CD4-positive, alpha-beta memory T cell (primary cell): ENCODE results near the gene UBASH3A. TPM values are rescaled to one million over a fixed set of nuclear protein-coding genes. Genes with fewer than 3 reads are reported as not detected.
A peak's percentile ranks its signal among the peaks of the same experiment; 100 is the strongest.

Experiments
- CTCF ChIA-PET: fragments of 350-600 bp; sonication (Branson Sonifier 250); formaldehyde crosslinking; loops from one replicate; lab custom pipeline; 2021; ENCODE audit warnings: inconsistent platforms; ENCODE audit not compliant: partially characterized antibody; lab: Charles Lee
- POLR2A ChIA-PET: fragments of 350-600 bp; sonication (Branson Sonifier 250); formaldehyde crosslinking; loops from one replicate; lab custom pipeline; 2021; ENCODE audit not compliant: partially characterized antibody; lab: Charles Lee
- DNase-seq, 5 donors: peaks; one replicate each; pipeline versions ENCODE4 v3.0.0 to v3.0.0-alpha.2; 2020 to 2022; ENCODE audit warnings: mixed read lengths in 1 of 5
- H3K27ac ChIP-seq: one replicate; pipeline ENCODE4 v1.7.0; 2013; ENCODE audit warnings: low read depth, low read length
- H3K27me3 ChIP-seq: 2 replicates; pipeline ENCODE4 v1.7.0; 2013; ENCODE audit warnings: mild to moderate bottlenecking, low read length, moderate library complexity; ENCODE audit not compliant: insufficient read depth
- H3K36me3 ChIP-seq: 2 replicates; pipeline ENCODE4 v1.7.0; 2013; ENCODE audit warnings: mild to moderate bottlenecking, low read length, moderate library complexity; ENCODE audit not compliant: insufficient read depth
- H3K4me1 ChIP-seq: 2 replicates; pipeline ENCODE4 v1.7.0; 2013; ENCODE audit warnings: mild to moderate bottlenecking, low read length, moderate library complexity; ENCODE audit not compliant: insufficient read depth
- H3K4me3 ChIP-seq, 2 donors: one replicate each; pipeline ENCODE4 v1.7.0; 2013; ENCODE audit warnings: low read length in 2 of 2, mild to moderate bottlenecking in 1 of 2
- H3K9me3 ChIP-seq, 2 donors: one replicate each; pipeline ENCODE4 v1.7.0; 2013; ENCODE audit warnings: low read length in 2 of 2, control low read depth in 1 of 2; ENCODE audit not compliant: control insufficient read depth in 1 of 2
- H3K27ac Mint-ChIP-seq, 7 donors: one replicate each; pipeline ENCODE4 v1.8.0; 2020 to 2021; ENCODE audit warnings: mixed read lengths in 7 of 7, mild to moderate bottlenecking in 6 of 7, inconsistent platforms in 3 of 7, moderate library complexity in 3 of 7
- H3K27me3 Mint-ChIP-seq, 2 donors: one replicate each; pipeline ENCODE4 v1.8.0; 2020 to 2021; ENCODE audit warnings: mixed read lengths in 2 of 2
- H3K36me3 Mint-ChIP-seq, 2 donors: one replicate each; pipeline ENCODE4 v1.8.0; 2020 to 2021; ENCODE audit warnings: mixed read lengths in 2 of 2, inconsistent platforms in 1 of 2, mild to moderate bottlenecking in 1 of 2
- H3K4me1 Mint-ChIP-seq, 4 donors: one replicate each; pipeline ENCODE4 v1.8.0; 2020 to 2021; ENCODE audit warnings: mixed read lengths in 4 of 4, mild to moderate bottlenecking in 1 of 4
- H3K4me3 Mint-ChIP-seq, 8 donors: one replicate each; pipeline ENCODE4 v1.8.0; 2020 to 2021; ENCODE audit warnings: mixed read lengths in 8 of 8, mild to moderate bottlenecking in 7 of 8, moderate library complexity in 6 of 8, inconsistent platforms in 3 of 8
- H3K9me3 Mint-ChIP-seq, 8 donors: one replicate each; pipeline ENCODE4 v1.8.0; 2020 to 2021; ENCODE audit warnings: mixed read lengths in 8 of 8, mild to moderate bottlenecking in 5 of 8, inconsistent platforms in 3 of 8, moderate library complexity in 1 of 8
- intact Hi-C: fragments of 100-400 bp; cut with micrococcal nuclease; formaldehyde crosslinking; loops from one replicate; pipeline ENCODE4 v1.15.1; 2023
- polyA plus RNA-seq, 2 donors: library from polyadenylated mRNA; unstranded; fragments of 300-500 nt; fragmentation: Illumina TruSeq; gene quantifications; one replicate each; pipeline ENCODE4 v1.2.3, GENCODE V29; 2021
- total RNA-seq, 2 experiments: library from RNA; stranded (reverse); gene quantifications; one replicate each; pipeline ENCODE4 v1.2.3, GENCODE V29; 2021

Gene UBASH3A
- total and polyA plus RNA-seq, 4 experiments from 2014 or later: 43.1 to 93.6 (median 68.7) TPM

- no peak overlapping the region for H3K4me3 ChIP-seq
- CTCF ChIA-PET: interaction anchor here (0.7 to 1.8 kb wide), 9 partner anchors 11 to 61 kb away, joined by 3 to 8 read pairs (median 3); no protein-coding TSS in a partner anchor
- Mint-ChIP-seq H3K4me1 (peaks cover 39 to 77% (median 51%) of the 10 kb centered on the region in 4 donors), H3K27me3 (no peaks in the 10 kb centered on the region), H3K36me3 (peaks cover under 1 to 4% of the 10 kb centered on the region in 2 donors), H3K27ac (peak overlapping the region in 5 of 7 donors; percentile 43 to 86 (median 74)), H3K4me3 (peak overlapping the region in 4 of 8 donors; percentile 17 to 46 (median 36)), H3K9me3 (peaks cover 0 to 8% (median 6%) of the 10 kb centered on the region in 8 donors)
- POLR2A ChIA-PET: interaction anchor here (0.9 to 21.1 kb wide), 5 partner anchors 10 to 60 kb away, joined by 3 to 604 read pairs (median 4); no protein-coding TSS in a partner anchor
- no peaks in the 10 kb centered on the region for H3K27me3 ChIP-seq
- no peak for DNase-seq
- intact Hi-C loops: no loop called here
- peaks cover 59% of the 10 kb centered on the region for H3K4me1 ChIP-seq
- no peak overlapping the region for H3K27ac ChIP-seq
- H3K36me3 ChIP-seq: no peaks in the 10 kb centered on the region
- no peaks in the 10 kb centered on the region for H3K9me3 ChIP-seq
Measured at GRCh38 chr21:42398436-42399028, 5.2 kb upstream of the UBASH3A start.

GRCh38 chr21:42400525-42400924 lies 3.2 kb upstream of the UBASH3A start:
- peak overlapping the region; percentile 42 to 92 (median 77) for H3K27ac Mint-ChIP-seq
- DNase-seq: peak in 1 of 5 donors; percentile 61

GRCh38 chr21:42401154-42401553 lies 2.5 kb upstream of the UBASH3A start:
- peaks cover 41 to 79% (median 55%) of the 10 kb centered on the region in 4 donors for H3K4me1 Mint-ChIP-seq
- H3K9me3 Mint-ChIP-seq: peaks cover 0 to 8% (median 6%) of the 10 kb centered on the region in 8 donors
- H3K4me3 Mint-ChIP-seq: peak overlapping the region in 2 of 8 donors; percentile 39 to 65
- intact Hi-C loops: loop anchor here (2.0 to 10.0 kb wide), 2 partner anchors 14 to 166 kb away; no protein-coding TSS in a partner anchor
- no peaks in the 10 kb centered on the region for H3K36me3 ChIP-seq
- peaks cover 57% of the 10 kb centered on the region for H3K4me1 ChIP-seq
- H3K4me3 ChIP-seq: no peak overlapping the region
- peaks cover 4 to 12% of the 10 kb centered on the region in 2 donors for H3K36me3 Mint-ChIP-seq
- CTCF ChIA-PET: interaction anchor here (1.3 to 1.9 kb wide), 4 partner anchors 9 to 49 kb away, joined by 3 to 4 read pairs (median 4); no protein-coding TSS in a partner anchor
- POLR2A ChIA-PET: interaction anchor here (0.6 to 21.1 kb wide), 5 partner anchors 9 to 1103 kb away, joined by 3 to 604 read pairs (median 4); no protein-coding TSS in a partner anchor
- no peaks in the 10 kb centered on the region for H3K27me3 ChIP-seq
- H3K27ac ChIP-seq: peak overlapping the region; percentile 44
- peak overlapping the region in 6 of 7 donors; percentile 30 to 94 (median 90) for H3K27ac Mint-ChIP-seq
- no peak for DNase-seq
- H3K27me3 Mint-ChIP-seq: no peaks in the 10 kb centered on the region
- no peaks in the 10 kb centered on the region for H3K9me3 ChIP-seq

More at GRCh38 chr21:42400525-42400924, 3.2 kb upstream of the UBASH3A start:
- Mint-ChIP-seq H3K27me3 (no peaks in the 10 kb centered on the region), H3K36me3 (peaks cover 4 to 9% of the 10 kb centered on the region in 2 donors), H3K4me1 (peaks cover 40 to 81% (median 52%) of the 10 kb centered on the region in 4 donors), H3K4me3 (peak overlapping the region in 5 of 8 donors; percentile 19 to 71 (median 53)), H3K9me3 (peaks cover 0 to 8% (median 6%) of the 10 kb centered on the region in 8 donors)
- H3K27me3 ChIP-seq: no peaks in the 10 kb centered on the region
- ChIA-PET CTCF (interaction anchor here (1.3 to 1.9 kb wide), 4 partner anchors 10 to 49 kb away, joined by 3 to 4 read pairs (median 4); no protein-coding TSS in a partner anchor), POLR2A (interaction anchor here (0.6 to 21.1 kb wide), 2 partner anchors 22 to 1102 kb away, joined by 3 to 604 read pairs; no protein-coding TSS in a partner anchor)
- no peaks in the 10 kb centered on the region for H3K9me3 ChIP-seq
- intact Hi-C loops: loop anchor here (2.0 to 10.0 kb wide), 2 partner anchors 14 to 166 kb away; no protein-coding TSS in a partner anchor
- H3K36me3 ChIP-seq: no peaks in the 10 kb centered on the region
- no peak overlapping the region for H3K27ac ChIP-seq
- no peak overlapping the region for H3K4me3 ChIP-seq
- H3K4me1 ChIP-seq: peaks cover 57% of the 10 kb centered on the region

- Mint-ChIP-seq H3K4me1 (peaks cover 46 to 86% (median 61%) of the 10 kb centered on the region in 4 donors), H3K27ac (peak overlapping the region; percentile 76 to 94 (median 89)), H3K27me3 (no peaks in the 10 kb centered on the region), H3K4me3 (peak overlapping the region; percentile 19 to 86 (median 50)), H3K9me3 (peaks cover 0 to 8% (median 6%) of the 10 kb centered on the region in 8 donors), H3K36me3 (peaks cover 10 to 19% of the 10 kb centered on the region in 2 donors)
- Histone ChIP-seq H3K36me3 (peaks cover 4% of the 10 kb centered on the region), H3K4me1 (peaks cover 62% of the 10 kb centered on the region), H3K27me3 (no peaks in the 10 kb centered on the region), H3K9me3 (no peaks in the 10 kb centered on the region), H3K4me3 (peak overlapping the region in 1 of 2 donors; percentile 1), H3K27ac (peak overlapping the region; percentile 44)
- ChIA-PET POLR2A (interaction anchor here (0.6 to 21.1 kb wide), 6 partner anchors 8 to 169 kb away, joined by 3 to 604 read pairs (median 12); no protein-coding TSS in a partner anchor), CTCF (interaction anchor here (1.3 to 3.6 kb wide), 3 partner anchors 9 to 20 kb away, joined by 3 to 26 read pairs (median 4); no protein-coding TSS in a partner anchor)
- no peak for DNase-seq
- intact Hi-C loops: loop anchor here (2.0 to 10.0 kb wide), 2 partner anchors 13 to 167 kb away; no protein-coding TSS in a partner anchor
Measured at GRCh38 chr21:42401820-42402251, 1.9 kb upstream of the UBASH3A start.

- ChIA-PET CTCF (interaction anchor here (0.7 to 3.6 kb wide), 19 partner anchors 10 to 146 kb away, joined by 3 to 27 read pairs (median 4); no protein-coding TSS in a partner anchor), POLR2A (interaction anchor here (0.8 to 21.1 kb wide), 20 partner anchors 11 to 525 kb away, joined by 3 to 604 read pairs (median 5); no protein-coding TSS in a partner anchor)
- Histone ChIP-seq H3K4me1 (peaks cover 67% of the 10 kb centered on the region), H3K36me3 (peaks cover 23% of the 10 kb centered on the region), H3K27me3 (no peaks in the 10 kb centered on the region), H3K4me3 (peak overlapping the region; percentile 70 to 87), H3K27ac (peak overlapping the region; percentile 89), H3K9me3 (no peaks in the 10 kb centered on the region)
- Mint-ChIP-seq H3K4me1 (peaks cover 45 to 86% (median 59%) of the 10 kb centered on the region in 4 donors), H3K9me3 (peaks cover 0 to 8% (median 6%) of the 10 kb centered on the region in 8 donors), H3K27ac (peak overlapping the region; percentile 82 to 98 (median 96)), H3K4me3 (peak overlapping the region; percentile 87 to 97 (median 94)), H3K36me3 (peaks cover 28 to 40% of the 10 kb centered on the region in 2 donors), H3K27me3 (no peaks in the 10 kb centered on the region)
- intact Hi-C loops: loop anchor here (1.0 to 10.0 kb wide), 2 partner anchors 21 to 170 kb away; no protein-coding TSS in a partner anchor
- DNase-seq: no peak
Measured at GRCh38 chr21:42404539-42404938, 837 bp downstream of the UBASH3A start.

- Histone ChIP-seq H3K4me3 (peak overlapping the region; percentile 70 to 87), H3K36me3 (peaks cover 31% of the 10 kb centered on the region), H3K9me3 (no peaks in the 10 kb centered on the region), H3K4me1 (peaks cover 71% of the 10 kb centered on the region), H3K27me3 (no peaks in the 10 kb centered on the region), H3K27ac (peak overlapping the region; percentile 89)
- H3K4me1 Mint-ChIP-seq: peaks cover 45 to 86% (median 61%) of the 10 kb centered on the region in 4 donors
- H3K27me3 Mint-ChIP-seq: no peaks in the 10 kb centered on the region
- intact Hi-C loops: loop anchor here (1.0 to 10.0 kb wide), 2 partner anchors 10 to 171 kb away; no protein-coding TSS in a partner anchor
- peak overlapping the region; percentile 82 to 98 (median 96) for H3K27ac Mint-ChIP-seq
- ChIA-PET CTCF (interaction anchor here (0.7 to 3.6 kb wide), 13 partner anchors 9 to 109 kb away, joined by 3 to 27 read pairs (median 6); no protein-coding TSS in a partner anchor), POLR2A (interaction anchor here (0.9 to 21.1 kb wide), 11 partner anchors 12 to 166 kb away, joined by 3 to 604 read pairs (median 13); no protein-coding TSS in a partner anchor)
- peaks cover 32 to 46% of the 10 kb centered on the region in 2 donors for H3K36me3 Mint-ChIP-seq
- peaks cover 0 to 8% (median 6%) of the 10 kb centered on the region in 8 donors for H3K9me3 Mint-ChIP-seq
- DNase-seq: no peak
- peak overlapping the region; percentile 87 to 97 (median 94) for H3K4me3 Mint-ChIP-seq
Measured at GRCh38 chr21:42405064-42406013, 1.6 kb downstream of the UBASH3A start.
